Activated T-cell treated with anti-CD3 and anti-CD28 coated beads for 48 hours (primary cell): Measurements from ENCODE around the gene UNC79.

Experiments used
- DNase-seq: peaks from one replicate; pipeline ENCODE4 v3.0.0-alpha.2; 2020; ENCODE audit warnings: low read depth

Gene UNC79

GRCh38 chr14:93708800-93709199, 278.1 kb downstream of the UNC79 start:
- no peak for DNase-seq

GRCh38 chr14:93709249-93709648, 278.5 kb downstream of the UNC79 start:
- no peak for DNase-seq

- no peak for DNase-seq
These were observed 281.5 kb downstream of the UNC79 start for GRCh38 chr14:93712079-93712837.

GRCh38 chr14:93712838-93713724, 282.3 kb downstream of the UNC79 start:
- DNase-seq = no peak

- no peak for DNase-seq
These were observed 283.1 kb downstream of the UNC79 start for GRCh38 chr14:93713726-93714405.

- no peak for DNase-seq
These were observed 283.9 kb downstream of the UNC79 start for GRCh38 chr14:93714605-93715004.

GRCh38 chr14:93715279-93715927, 284.7 kb downstream of the UNC79 start:
- DNase-seq = no peak

- no peak for DNase-seq
These were observed 285.4 kb downstream of the UNC79 start for GRCh38 chr14:93716002-93716745.

- no peak for DNase-seq
These were observed 286.3 kb downstream of the UNC79 start for GRCh38 chr14:93716746-93717667.

- DNase-seq = no peak
These were observed 287.1 kb downstream of the UNC79 start for GRCh38 chr14:93717668-93718320.

GRCh38 chr14:93719256-93719655, 288.5 kb downstream of the UNC79 start:
- DNase-seq = no peak

- DNase-seq = no peak
These were observed 289.5 kb downstream of the UNC79 start for GRCh38 chr14:93720076-93720815.

GRCh38 chr14:93720981-93721483, 290.3 kb downstream of the UNC79 start:
- no peak for DNase-seq

GRCh38 chr14:93723001-93723400, 292.3 kb downstream of the UNC79 start:
- no peak for DNase-seq

GRCh38 chr14:93725002-93725582, 294.4 kb downstream of the UNC79 start:
- no peak for DNase-seq

GRCh38 chr14:93725993-93726392, 295.3 kb downstream of the UNC79 start:
- DNase-seq = no peak

- no peak for DNase-seq
These were observed 296.5 kb downstream of the UNC79 start for GRCh38 chr14:93727039-93727740.
